Prostate gland (tissue), 2 donors: ENCODE data around the gene NFATC1.

Source experiments
- CTCF ChIP-seq, 4 experiments: fragments of 200-600 bp in 2 of 4; fragments of 450-650 bp in 2 of 4; sonication (generic) in 2 of 4; IDR thresholded peaks; 1 replicate in 3 of 4; 2 replicates in 1 of 4; pipeline ENCODE4 v1.5.1; 2016 to 2019; ENCODE audit warnings: antibody characterized with exemption in 4 of 4, mild to moderate bottlenecking in 2 of 4, moderate library complexity in 2 of 4
- POLR2A ChIP-seq: fragments of 450-650 bp; IDR thresholded peaks from one replicate; pipeline ENCODE4 v1.6.1; 2016; ENCODE audit warnings: antibody characterized with exemption, mild to moderate bottlenecking
- POLR2AphosphoS5 ChIP-seq: sonication (generic); formaldehyde crosslinking; IDR thresholded peaks from one replicate; pipeline ENCODE4 v1.6.1; 2017; ENCODE audit warnings: antibody characterized with exemption

GRCh38 chr18:79469309-79469708, 73.6 kb downstream of the NFATC1 start:
- no peak for TF ChIP-seq CTCF (IDR thresholded peaks at IDR 0.05)
- TF ChIP-seq POLR2A, result no peak
- TF ChIP-seq POLR2AphosphoS5, result no peak
